Small intestine (tissue), 7 donors: Measurements from ENCODE around the gene ENTPD1. TPM values are rescaled to one million over a fixed set of nuclear protein-coding genes. Genes with fewer than 3 reads are reported as not detected.
"Not testable (repeated sequence)": the region's sequence is repeated elsewhere in the genome, so short reads cannot be mapped to it uniquely, and the experiment has no call there.

Experiments
- DNase-seq, 2 donors: peaks; one replicate each; pipeline versions ENCODE4 v3.0.0 to v3.0.0-alpha.2; 2013
- FAIRE-seq: peaks from 2 replicates; lab custom pipeline; 2012; peaks lifted over from hg19 to GRCh38; lab: Jason Lieb, UNC
- H3K27ac ChIP-seq, 3 donors: one replicate each; pipeline ENCODE4 v1.5.1; 2013; ENCODE audit warnings: low read length in 2 of 3, mild to moderate bottlenecking in 2 of 3, control low read depth in 1 of 3, inconsistent platforms in 1 of 3, low read depth in 1 of 3, moderate library complexity in 1 of 3
- H3K27me3 ChIP-seq, 3 donors: one replicate each; pipeline ENCODE4 v1.6.1; 2013; ENCODE audit warnings: low read length in 3 of 3, inconsistent platforms in 1 of 3; ENCODE audit not compliant: control insufficient read depth in 3 of 3, insufficient read depth in 3 of 3
- H3K36me3 ChIP-seq, 3 donors: one replicate each; pipeline ENCODE4 v1.6.1; 2013; ENCODE audit warnings: low read length in 3 of 3, inconsistent platforms in 1 of 3, low read depth in 1 of 3, mild to moderate bottlenecking in 1 of 3, moderate library complexity in 1 of 3; ENCODE audit not compliant: control insufficient read depth in 3 of 3, insufficient read depth in 2 of 3
- H3K4me1 ChIP-seq, 3 donors: one replicate each; pipeline ENCODE4 v1.6.1; 2013; ENCODE audit warnings: low read length in 2 of 3, inconsistent platforms in 1 of 3, low read depth in 1 of 3, mild to moderate bottlenecking in 1 of 3, moderate library complexity in 1 of 3; ENCODE audit not compliant: control insufficient read depth in 3 of 3, insufficient read depth in 2 of 3
- H3K4me3 ChIP-seq, 3 donors: one replicate each; pipeline ENCODE4 v1.5.1; 2013; ENCODE audit warnings: low read length in 3 of 3, control low read depth in 1 of 3, inconsistent platforms in 1 of 3, low read depth in 1 of 3, mild to moderate bottlenecking in 1 of 3, moderate library complexity in 1 of 3
- H3K9me3 ChIP-seq, 2 donors: one replicate each; pipeline ENCODE4 v1.6.1; 2013; ENCODE audit warnings: low read depth in 1 of 2, low read length in 1 of 2; ENCODE audit not compliant: control insufficient read depth in 2 of 2, insufficient read depth in 1 of 2
- WGBS, 3 donors: extraction: QIAGEN DNeasy Blood & Tissue Kit; methylation state at CpG; one replicate each; pipeline ENCODE4 v1.1.7; 2013; 5-methylcytosine and 5-hydroxymethylcytosine counted together
- polyA plus RNA-seq, 4 donors: library from polyadenylated mRNA; stranded (reverse) in 3 of 4; unstranded in 1 of 4; fragments of 200-250 nt in 3 of 4; fragments of 120-200 nt in 1 of 4; gene quantifications; one replicate each; pipeline versions ENCODE4 v1.2.1 to v1.2.3, GENCODE V29; 2013
- donor health status: healthy with polysubstance abuse.
- donor health status: control.
- donor health status: control.
- donor health status: Bipolar disorder and iron deficiency.
- donor health status: healthy.

Gene ENTPD1
- polyA plus RNA-seq, 4 donors: 1.3 to 13.6 (median 7.5) TPM

GRCh38 chr10:95907456-95908253 is 151.7 kb downstream of the ENTPD1 start, which contains the start of gene CC2D2B:
Gene CC2D2B (plus strand): TSS chr10:95907975. CDS start chr10:95911324, 3,349 bp downstream.
- Histone ChIP-seq H3K36me3 (no peaks in the 10 kb centered on the region), H3K9me3 (no peaks in the 10 kb centered on the region), H3K27ac (peak within 1 kb of the TSS; percentile 43 to 81 (median 80)), H3K4me1 (no peaks in the 10 kb centered on the region), H3K27me3 (no peaks in the 10 kb centered on the region), H3K4me3 (peak within 1 kb of the TSS; percentile 62 to 75 (median 64))
- FAIRE-seq: no peak
- DNase-seq: peak; percentile 79 to 91
- 0% methylated on average over 58 to 69 of the region's 69 CpGs for WGBS, 3 donors

GRCh38 chr10:95908450-95908849 is 152.5 kb downstream of the ENTPD1 start:
- DNase-seq (no peak), FAIRE-seq (no peak)
- WGBS, 3 donors: 54 to 66% (median 55%) methylated on average over 4 of the region's 4 CpGs
- Histone ChIP-seq H3K4me1 (no peaks in the 10 kb centered on the region), H3K4me3 (no peak overlapping the region), H3K27ac (no peak overlapping the region), H3K36me3 (no peaks in the 10 kb centered on the region), H3K9me3 (no peaks in the 10 kb centered on the region), H3K27me3 (no peaks in the 10 kb centered on the region)

GRCh38 chr10:95909561-95909960 is 153.6 kb downstream of the ENTPD1 start:
- Histone ChIP-seq H3K27ac (no peak overlapping the region), H3K9me3 (no peaks in the 10 kb centered on the region), H3K27me3 (no peaks in the 10 kb centered on the region), H3K4me1 (no peaks in the 10 kb centered on the region), H3K4me3 (no peak overlapping the region), H3K36me3 (no peaks in the 10 kb centered on the region)
- DNase-seq (no peak), FAIRE-seq (no peak)
- WGBS, 3 donors: 92 to 99% (median 97%) methylated on average over 2 of the region's 2 CpGs

DNA sequence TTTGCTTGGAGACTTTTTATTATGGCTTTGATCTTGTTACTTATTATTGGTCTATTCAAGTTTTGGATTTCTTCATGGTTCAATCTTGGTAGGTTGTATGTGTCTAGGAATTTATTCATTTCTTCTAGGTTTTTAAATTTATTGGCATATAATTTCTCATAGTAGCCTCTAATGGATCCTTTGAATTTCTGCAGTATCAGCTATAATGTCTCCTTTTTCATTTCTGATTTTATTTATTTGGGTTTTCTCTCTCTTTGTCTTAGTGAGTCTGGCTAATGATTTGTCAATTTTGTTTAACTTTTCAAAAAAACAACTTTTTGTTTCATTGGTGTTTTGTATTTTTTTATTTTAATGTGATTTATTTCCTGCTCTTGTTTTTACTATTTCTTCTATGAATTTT is 160.1 kb downstream of the ENTPD1 start:
- not testable (repeated sequence) for H3K4me3 ChIP-seq, H3K9me3 ChIP-seq, H3K36me3 ChIP-seq, H3K4me1 ChIP-seq, DNase-seq, H3K27me3 ChIP-seq, H3K27ac ChIP-seq
- FAIRE-seq: peak; percentile 81

Other genes with a start within 250 kb of the ENTPD1 start
- 10 to 100 TPM in 2 of 4 donors, 1 to 10 TPM in 2; 4.9 to 35.5 (median 20.1) TPM for gene SORBS1, start 194.8 kb upstream of the ENTPD1 start, polyA plus RNA-seq
- 100 to 1,000 TPM in 1 of 4 donors, 10 to 100 TPM in 3; 46.5 to 230 (median 70.6) TPM for gene ALDH18A1, start 99.5 kb upstream of the ENTPD1 start, polyA plus RNA-seq
- 10 to 100 TPM in 3 of 4 donors, 1 to 10 TPM in 1; 7.8 to 59.3 (median 15.2) TPM for gene TCTN3, start 62.2 kb upstream of the ENTPD1 start, polyA plus RNA-seq
- gene CC2D2B, start 151.8 kb downstream of the ENTPD1 start, polyA plus RNA-seq: under 1 TPM in 2 of 4 donors, not detected in 2; 0.42 to 0.59 TPM